ENCODE measurements around the gene SCUBE3.

The SCUBE3 gene

GRCh38 chr6:35240838-35241801, 27.4 kb downstream of the SCUBE3 start:
- peak; percentile 40 to 70 (median 56) for DNase-seq (ENCODE audit: low read depth in 3 of 3)

- DNase-seq (ENCODE audit: low read depth in 3 of 3): no peak
Observed at GRCh38 chr6:35242486-35242885, 28.7 kb downstream of the SCUBE3 start.

GRCh38 chr6:35242906-35243305, 29.1 kb downstream of the SCUBE3 start:
- no peak for DNase-seq (ENCODE audit: low read depth in 3 of 3)

GRCh38 chr6:35243386-35243958, 29.7 kb downstream of the SCUBE3 start:
- DNase-seq (ENCODE audit: low read depth in 3 of 3): no peak

- DNase-seq (ENCODE audit: low read depth in 3 of 3): no peak
Observed at GRCh38 chr6:35244551-35244950, 30.8 kb downstream of the SCUBE3 start.

GRCh38 chr6:35247642-35248231, 34.0 kb downstream of the SCUBE3 start:
- no peak for DNase-seq (ENCODE audit: low read depth in 3 of 3)

GRCh38 chr6:35248300-35248699, 34.5 kb downstream of the SCUBE3 start:
- no peak for DNase-seq (ENCODE audit: low read depth in 3 of 3)

GRCh38 chr6:35248965-35249364, 35.2 kb downstream of the SCUBE3 start:
- no peak for DNase-seq (ENCODE audit: low read depth in 3 of 3)

- no peak for DNase-seq (ENCODE audit: low read depth in 3 of 3)
Observed at GRCh38 chr6:35251949-35252348, 38.2 kb downstream of the SCUBE3 start.

GRCh38 chr6:35253249-35253648, 39.5 kb downstream of the SCUBE3 start:
- DNase-seq (ENCODE audit: low read depth in 3 of 3): no peak

GRCh38 chr6:35258336-35258735, 44.6 kb downstream of the SCUBE3 start:
- no peak for DNase-seq (ENCODE audit: low read depth in 3 of 3)

GRCh38 chr6:35258858-35259193, 45.1 kb downstream of the SCUBE3 start:
- peak in 1 of 3 experiments; percentile 10 for DNase-seq (ENCODE audit: low read depth in 3 of 3)

- peak; percentile 82 to 95 (median 87) for DNase-seq (ENCODE audit: low read depth in 3 of 3)
Observed at GRCh38 chr6:35259194-35259947, 45.6 kb downstream of the SCUBE3 start, which contains the start of gene ZNF76. Gene ZNF76 (plus strand): TSS chr6:35259735. CDS start chr6:35281152, 21,417 bp downstream.

- DNase-seq (ENCODE audit: low read depth in 3 of 3): peak; percentile 27 to 75 (median 49)
Observed at GRCh38 chr6:35259948-35260590, 46.3 kb downstream of the SCUBE3 start.

GRCh38 chr6:35260591-35261570, 47.1 kb downstream of the SCUBE3 start:
- no peak for DNase-seq (ENCODE audit: low read depth in 3 of 3)

- DNase-seq (ENCODE audit: low read depth in 3 of 3): no peak
Observed at GRCh38 chr6:35262596-35262995, 48.8 kb downstream of the SCUBE3 start.

- DNase-seq (ENCODE audit: low read depth in 3 of 3): no peak
Observed at GRCh38 chr6:35264550-35265274, 51.0 kb downstream of the SCUBE3 start.

GRCh38 chr6:35265523-35265922, 51.8 kb downstream of the SCUBE3 start:
- no peak for DNase-seq (ENCODE audit: low read depth in 3 of 3)

- no peak for DNase-seq (ENCODE audit: low read depth in 3 of 3)
Observed at GRCh38 chr6:35267446-35267845, 53.7 kb downstream of the SCUBE3 start.

- no peak for DNase-seq (ENCODE audit: low read depth in 3 of 3)
Observed at GRCh38 chr6:35267897-35268296, 54.1 kb downstream of the SCUBE3 start.
